ENCODE results near the gene NPRL2. TPM values are rescaled to one million over a fixed set of nuclear protein-coding genes. Genes with fewer than 3 reads are reported as not detected.

The NPRL2 gene
- total and polyA plus RNA-seq, 2 of the 8 experiments (the other 6 are each of a cell fraction or from before 2014, with no cell fraction given), result 28.4 to 51.4 TPM

DNA sequence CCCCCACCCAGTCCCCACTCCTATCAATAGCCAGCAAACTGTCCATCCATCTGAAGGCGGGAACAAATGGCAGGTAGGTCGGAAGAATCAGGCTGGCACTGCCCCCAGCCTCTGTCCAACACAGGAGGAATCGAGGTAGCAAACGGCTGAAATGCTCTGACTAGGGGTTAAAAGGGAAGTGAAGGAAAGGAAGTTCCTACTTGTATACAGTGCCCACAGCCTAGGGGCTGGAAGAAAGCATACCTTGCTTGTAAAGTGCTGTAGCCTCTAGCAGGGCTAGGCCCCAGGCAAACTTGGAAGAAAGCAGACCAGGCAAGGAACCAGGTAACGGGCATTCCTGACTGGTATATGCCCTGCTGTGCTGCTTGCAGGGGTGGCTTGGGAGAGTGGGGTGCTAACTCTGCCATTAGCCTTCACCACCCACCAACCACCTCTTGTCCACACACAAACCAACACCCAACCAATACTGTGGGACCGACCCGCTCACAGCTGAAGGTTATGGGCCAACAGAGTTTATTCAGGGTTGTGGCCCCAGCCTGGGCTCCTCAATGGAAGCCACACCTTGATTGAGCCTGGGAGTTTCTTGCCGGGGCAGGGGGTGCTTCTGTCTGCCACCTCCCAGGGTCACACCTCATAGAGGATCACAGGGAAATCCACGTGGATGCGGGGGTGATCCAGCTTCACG lies 24.9 kb downstream of the NPRL2 start (continued):
- TF ChIP-seq, protein P1, sequence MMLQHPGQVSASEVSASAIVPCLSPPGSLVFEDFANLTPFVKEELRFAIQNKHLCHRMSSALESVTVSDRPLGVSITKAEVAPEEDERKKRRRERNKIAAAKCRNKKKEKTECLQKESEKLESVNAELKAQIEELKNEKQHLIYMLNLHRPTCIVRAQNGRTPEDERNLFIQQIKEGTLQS (IDR thresholded peaks at IDR 0.05; ENCODE audit: insufficient read depth, low read depth, low read length), result no peak
- TF ChIP-seq FOSL1 (IDR thresholded peaks at IDR 0.05; ENCODE audit: insufficient read depth, low read depth, low read length) (no peak), JUND (IDR thresholded peaks at IDR 0.05; ENCODE audit: low read length) (no peak), NRF1 (IDR thresholded peaks at IDR 0.05; ENCODE audit: low read depth, low read length) (no peak), TAF1 (IDR thresholded peaks at IDR 0.05; ENCODE audit: low read depth, low read length) (no peak)
- TF ChIP-seq, protein P2, sequence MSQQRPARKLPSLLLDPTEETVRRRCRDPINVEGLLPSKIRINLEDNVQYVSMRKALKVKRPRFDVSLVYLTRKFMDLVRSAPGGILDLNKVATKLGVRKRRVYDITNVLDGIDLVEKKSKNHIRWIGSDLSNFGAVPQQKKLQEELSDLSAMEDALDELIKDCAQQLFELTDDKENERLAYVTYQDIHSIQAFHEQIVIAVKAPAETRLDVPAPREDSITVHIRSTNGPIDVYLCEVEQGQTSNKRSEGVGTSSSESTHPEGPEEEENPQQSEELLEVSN (IDR thresholded peaks at IDR 0.05), result no peak
- TF ChIP-seq, protein P3, sequence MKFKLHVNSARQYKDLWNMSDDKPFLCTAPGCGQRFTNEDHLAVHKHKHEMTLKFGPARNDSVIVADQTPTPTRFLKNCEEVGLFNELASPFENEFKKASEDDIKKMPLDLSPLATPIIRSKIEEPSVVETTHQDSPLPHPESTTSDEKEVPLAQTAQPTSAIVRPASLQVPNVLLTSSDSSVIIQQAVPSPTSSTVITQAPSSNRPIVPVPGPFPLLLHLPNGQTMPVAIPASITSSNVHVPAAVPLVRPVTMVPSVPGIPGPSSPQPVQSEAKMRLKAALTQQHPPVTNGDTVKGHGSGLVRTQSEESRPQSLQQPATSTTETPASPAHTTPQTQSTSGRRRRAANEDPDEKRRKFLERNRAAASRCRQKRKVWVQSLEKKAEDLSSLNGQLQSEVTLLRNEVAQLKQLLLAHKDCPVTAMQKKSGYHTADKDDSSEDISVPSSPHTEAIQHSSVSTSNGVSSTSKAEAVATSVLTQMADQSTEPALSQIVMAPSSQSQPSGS (IDR thresholded peaks at IDR 0.05; ENCODE audit: low read length), result no peak

All from H1 (cell line).